H1 (cell line): ENCODE results near the gene COASY. TPM values are rescaled to one million over a fixed set of nuclear protein-coding genes. Genes with fewer than 3 reads are reported as not detected.

ENCODE experiments used
- CTCF ChIA-PET: fragments of 300-600 bp; sonication (Branson Sonifier 250); formaldehyde crosslinking; loops from one replicate; lab custom pipeline; 2021; ENCODE audit not compliant: partially characterized antibody; lab: Charles Lee
- POLR2A ChIA-PET: fragments of 300-600 bp; sonication (Branson Sonifier 250); formaldehyde crosslinking; loops from one replicate; lab custom pipeline; 2021; ENCODE audit warnings: inconsistent platforms; ENCODE audit not compliant: partially characterized antibody; lab: Charles Lee
- DNase-seq, 2 experiments: peaks; one replicate each; pipeline versions ENCODE4 v3.0.0 to v3.0.0-alpha.2; 2010 to 2022; ENCODE audit warnings: low spot score in 2 of 2, low read depth in 1 of 2, mixed read lengths in 1 of 2
- FAIRE-seq: peaks from 2 replicates; lab custom pipeline; 2011; peaks lifted over from hg19 to GRCh38; lab: Jason Lieb, UNC
- H2AFZ ChIP-seq: 2 replicates; pipeline ENCODE4 v1.8.1; 2012; ENCODE audit warnings: low read length, inconsistent platforms
- H2AK5ac ChIP-seq: 2 replicates; pipeline ENCODE4 v1.6.1; 2013; ENCODE audit warnings: low read depth, low read length
- H2BK120ac ChIP-seq: replicated peaks from 2 replicates; pipeline ENCODE3; 2013; ENCODE audit warnings: low read depth, low read length, inconsistent platforms
- H2BK12ac ChIP-seq: 2 replicates; pipeline ENCODE4 v1.6.1; 2013; ENCODE audit warnings: low read depth, low read length
- H2BK15ac ChIP-seq: 2 replicates; pipeline ENCODE4 v1.6.1; 2013; ENCODE audit warnings: low read length
- H2BK20ac ChIP-seq: 2 replicates; pipeline ENCODE4 v1.6.1; 2013; ENCODE audit warnings: low read length
- H2BK5ac ChIP-seq: 2 replicates; pipeline ENCODE4 v1.6.1; 2013; ENCODE audit warnings: low read depth, low read length
- H3K14ac ChIP-seq: 2 replicates; pipeline ENCODE4 v1.6.1; 2013; ENCODE audit warnings: inconsistent platforms; ENCODE audit not compliant: insufficient read length
- H3K18ac ChIP-seq: 2 replicates; pipeline ENCODE4 v1.6.1; 2013; ENCODE audit warnings: low read length; ENCODE audit errors: extremely low read depth
- H3K23ac ChIP-seq: 2 replicates; pipeline ENCODE4 v1.6.1; 2013; ENCODE audit warnings: inconsistent platforms; ENCODE audit not compliant: insufficient read length
- H3K23me2 ChIP-seq: 2 replicates; pipeline ENCODE4 v1.6.1; 2013; ENCODE audit warnings: low read depth, low read length
- H3K27ac ChIP-seq: 2 replicates; pipeline ENCODE4 v1.6.1; 2011; ENCODE audit warnings: low read depth, low read length, inconsistent platforms
- H3K27me3 ChIP-seq, 4 experiments: replicated peaks in 1 of 4; 1 replicate in 1 of 4; 2 replicates in 3 of 4; pipeline versions ENCODE4 v1.6.1 to v1.8.1; 2011 to 2013; ENCODE audit warnings: low read length in 3 of 4, mild to moderate bottlenecking in 3 of 4, inconsistent platforms in 2 of 4, mixed read lengths in 2 of 4, moderate library complexity in 1 of 4; ENCODE audit not compliant: control insufficient read depth in 3 of 4, insufficient read depth in 3 of 4; ENCODE audit errors: extremely low read depth in 1 of 4
- H3K36me3 ChIP-seq, 4 experiments: 2 replicates each; pipeline versions ENCODE4 v1.6.1 to v1.8.1; 2011 to 2013; ENCODE audit warnings: mild to moderate bottlenecking in 4 of 4, low read length in 3 of 4, moderate library complexity in 2 of 4, control low read depth in 1 of 4, inconsistent platforms in 1 of 4; ENCODE audit not compliant: insufficient read depth in 4 of 4, control insufficient read depth in 2 of 4
- H3K4ac ChIP-seq: replicated peaks from 2 replicates; pipeline ENCODE3; 2013; ENCODE audit warnings: low read length, low read depth, mixed read lengths, inconsistent platforms; ENCODE audit not compliant: insufficient read length
- H3K4me1 ChIP-seq, 4 experiments: replicated peaks in 1 of 4; 1 replicate in 1 of 4; 2 replicates in 3 of 4; pipeline versions ENCODE4 v1.6.1 to v1.8.1; 2011 to 2013; ENCODE audit warnings: low read length in 3 of 4, inconsistent platforms in 2 of 4, mixed read lengths in 1 of 4; ENCODE audit not compliant: insufficient read depth in 4 of 4, control insufficient read depth in 3 of 4
- H3K4me2 ChIP-seq, 2 experiments: 2 replicates each; pipeline versions ENCODE4 v1.6.1 to v1.8.1; 2011 to 2013; ENCODE audit warnings: low read depth in 2 of 2, low read length in 2 of 2, control low read depth in 1 of 2, inconsistent platforms in 1 of 2, mild to moderate bottlenecking in 1 of 2; ENCODE audit not compliant: insufficient read depth in 1 of 2
- H3K4me3 ChIP-seq, 4 experiments: fragments of 200-600, 300-600 bp in 1 of 4; sonication (generic), shearing (Covaris generic), sonication (Bioruptor Twin) in 1 of 4; 2 replicates each; pipeline versions ENCODE4 v1.5.1 to v1.8.1; 2011 to 2016; ENCODE audit warnings: low read length in 4 of 4, low read depth in 3 of 4, control low read depth in 2 of 4, inconsistent platforms in 2 of 4, mild to moderate bottlenecking in 2 of 4, mixed read lengths in 1 of 4, moderate library complexity in 1 of 4; ENCODE audit not compliant: insufficient read depth in 2 of 4; ENCODE audit errors: extremely low read depth in 1 of 4
- H3K56ac ChIP-seq: replicated peaks from 2 replicates; pipeline ENCODE3; 2013; ENCODE audit warnings: low read depth, mild to moderate bottlenecking, mixed read lengths, low read length, inconsistent platforms; ENCODE audit not compliant: insufficient read length
- H3K79me1 ChIP-seq: 2 replicates; pipeline ENCODE4 v1.6.1; 2013; ENCODE audit warnings: low read depth, low read length, control low read depth
- H3K79me2 ChIP-seq, 2 experiments: 2 replicates each; pipeline versions ENCODE4 v1.6.1 to v1.8.1; 2012 to 2013; ENCODE audit warnings: low read length in 2 of 2, mild to moderate bottlenecking in 2 of 2, inconsistent platforms in 1 of 2; ENCODE audit not compliant: insufficient read depth in 2 of 2, control insufficient read depth in 1 of 2
- H3K9ac ChIP-seq, 4 experiments: replicated peaks in 1 of 4; 1 replicate in 1 of 4; 2 replicates in 3 of 4; pipeline versions ENCODE4 v1.6.1 to v1.8.1; 2011 to 2013; ENCODE audit warnings: low read depth in 3 of 4, low read length in 3 of 4, control low read depth in 2 of 4, mild to moderate bottlenecking in 2 of 4, moderate library complexity in 2 of 4, inconsistent platforms in 1 of 4; ENCODE audit errors: extremely low read depth in 1 of 4
- H3K9me3 ChIP-seq, 2 experiments: 2 replicates each; pipeline versions ENCODE4 v1.6.1 to v1.8.1; 2012 to 2013; ENCODE audit warnings: mild to moderate bottlenecking in 2 of 2, moderate library complexity in 2 of 2, control low read depth in 1 of 2, inconsistent platforms in 1 of 2, low read depth in 1 of 2, low read length in 1 of 2, mixed read lengths in 1 of 2; ENCODE audit not compliant: insufficient read depth in 2 of 2
- H4K20me1 ChIP-seq, 2 experiments: replicated peaks in 1 of 2; 2 replicates each; pipeline versions ENCODE3 to v1.8.1; 2011 to 2013; ENCODE audit warnings: inconsistent platforms in 2 of 2, low read length in 2 of 2, mild to moderate bottlenecking in 1 of 2; ENCODE audit not compliant: insufficient read depth in 2 of 2, control insufficient read depth in 1 of 2
- H4K5ac ChIP-seq: 2 replicates; pipeline ENCODE4 v1.6.1; 2013; ENCODE audit warnings: low read length, low read depth, mixed read lengths, inconsistent platforms; ENCODE audit not compliant: insufficient read length
- H4K8ac ChIP-seq: 2 replicates; pipeline ENCODE4 v1.8.0; 2013; ENCODE audit warnings: mild to moderate bottlenecking, moderate library complexity, low read length, inconsistent platforms; ENCODE audit not compliant: insufficient read depth; ENCODE audit errors: extremely low read depth
- H4K91ac ChIP-seq: replicated peaks from 2 replicates; pipeline ENCODE3; 2013; ENCODE audit warnings: low read length, mixed read lengths, inconsistent platforms; ENCODE audit not compliant: insufficient read length
- ASH2L ChIP-seq: fragments of 200-600, 300-600 bp; sonication (generic); IDR thresholded peaks from one replicate; pipeline ENCODE4 v1.7.1; 2017; ENCODE audit warnings: low read length
- CBX8 ChIP-seq: fragments of 300-800, 300-1000 bp; sonication (generic); IDR thresholded peaks from 2 replicates; pipeline ENCODE4 v1.7.1; 2016; ENCODE audit warnings: low read depth, low read length, borderline replicate concordance
- CEBPB ChIP-seq: IDR thresholded peaks from 2 replicates; pipeline ENCODE4 v1.6.1; 2012; ENCODE audit warnings: low read depth, low read length
- GTF2F1 ChIP-seq: IDR thresholded peaks from 2 replicates; pipeline ENCODE4 v1.6.1; 2012; ENCODE audit warnings: low read depth, low read length, improper control_type of control experiment, borderline replicate concordance
- KDM1A ChIP-seq: fragments of 200-600, 300-600 bp; sonication (generic); IDR thresholded peaks from 2 replicates; pipeline ENCODE4 v1.7.1; 2016; ENCODE audit warnings: mild to moderate bottlenecking, low read length, borderline replicate concordance
- POLR2A ChIP-seq, 2 experiments: IDR thresholded peaks; 1 replicate in 1 of 2; 2 replicates in 1 of 2; pipeline ENCODE4 v1.6.1; 2011; ENCODE audit warnings: low read depth in 2 of 2, low read length in 2 of 2, mild to moderate bottlenecking in 2 of 2; ENCODE audit errors: control extremely low read depth in 1 of 2
- SAP30 ChIP-seq: fragments of 300-600 bp; sonication (generic); IDR thresholded peaks from 2 replicates; pipeline ENCODE4 v1.7.1; 2012; ENCODE audit warnings: low read length, moderate library complexity, mild to moderate bottlenecking, inconsistent platforms; ENCODE audit not compliant: insufficient read depth, insufficient replicate concordance
- SRF ChIP-seq: IDR thresholded peaks from 2 replicates; pipeline ENCODE4 v1.6.1; 2011; ENCODE audit warnings: mild to moderate bottlenecking, low read depth, low read length, moderate library complexity
- WGBS, 2 experiments: shearing (Covaris generic) in 1 of 2; methylation state at CpG; one replicate each; pipeline versions ENCODE4 v1.1.6 to v1.1.7; 2013 to 2015; ENCODE audit warnings: low lambda C conversion rate in 2 of 2, mixed read lengths in 2 of 2, inconsistent platforms in 1 of 2, low coverage in 1 of 2, missing lambda C conversion rate in 1 of 2; ENCODE audit not compliant: insufficient replicate concordance in 2 of 2, insufficient coverage in 1 of 2, insufficient read length in 1 of 2; ENCODE audit errors: extremely low coverage in 1 of 2, missing lambda C conversion rate in 1 of 2; 5-methylcytosine and 5-hydroxymethylcytosine counted together
- polyA plus RNA-seq, 7 experiments: library from polyadenylated mRNA; depleted of rRNA in 3 of 7; stranded (reverse) in 5 of 7; unstranded in 2 of 7; fragments of >200 nt in 5 of 7; fragments of 200-250 nt in 2 of 7; gene quantifications; 1 replicate in 5 of 7; 2 replicates in 1 of 7; 4 replicates in 1 of 7; pipeline versions ENCODE4 v1.2.1 to v1.2.3, GENCODE V29; 2011 to 2013; ENCODE audit warnings: missing spikeins in 2 of 7, mixed read lengths in 2 of 7
- total RNA-seq: library from RNA; stranded (reverse); fragmentation: NEBNext Ultra II Directional; extraction: Animal tissue kit (Norgen Biotek cat#: 25700); gene quantifications from 2 replicates; pipeline ENCODE4 v1.2.1, GENCODE V29; 2021

The COASY gene
- total and polyA plus RNA-seq, 2 of the 8 experiments (the other 6 are each of a cell fraction or from before 2014, with no cell fraction given), result 64.5 to 100 TPM

- no peak overlapping the region for H4K5ac ChIP-seq
- H3K4me1 ChIP-seq, result peaks cover 0 to 14% (median 7%) of the 10 kb centered on the region in 4 experiments; a peak in 6 of 7 replicates
- H4K8ac ChIP-seq, result no peak overlapping the region
- H3K18ac ChIP-seq, result no peak overlapping the region
- no peak for TF ChIP-seq ASH2L
- TF ChIP-seq KDM1A, result no peak
- TF ChIP-seq POLR2A (IDR thresholded peaks at IDR 0.05; ENCODE audit: control extremely low read depth in 1 of 2, low read depth in 2 of 2, low read length in 2 of 2), result no peak
- TF ChIP-seq GTF2F1, result no peak
- TF ChIP-seq SRF, result no peak
- TF ChIP-seq CBX8, result no peak
- no peak for TF ChIP-seq CEBPB
- no peak for TF ChIP-seq SAP30
- POLR2A ChIA-PET, result interaction anchor here (1.0 to 1.2 kb wide), 3 partner anchors 11 to 120 kb away, joined by 3 to 4 read pairs (median 4); no protein-coding TSS in a partner anchor
- H2BK20ac ChIP-seq, result no peak overlapping the region
- no peak overlapping the region for H2BK15ac ChIP-seq
- no peak overlapping the region for H3K56ac ChIP-seq
- no peak overlapping the region for H3K9ac ChIP-seq
- no peak for FAIRE-seq
- H3K14ac ChIP-seq, result no peak overlapping the region
- H4K91ac ChIP-seq, result no peak overlapping the region
- H3K23ac ChIP-seq, result no peak overlapping the region
- no peaks in the 10 kb centered on the region; a peak in 1 of 8 replicates for H3K36me3 ChIP-seq
- H2BK12ac ChIP-seq, result no peak overlapping the region
- no peak overlapping the region for H3K4ac ChIP-seq
- no peak overlapping the region for H3K4me2 ChIP-seq
- H3K27ac ChIP-seq, result no peak overlapping the region
- no peak overlapping the region for H2BK120ac ChIP-seq
- CTCF ChIA-PET, result interaction anchor here (0.7 to 1.2 kb wide), 3 partner anchors 8 to 486 kb away, joined by 3 to 5 read pairs (median 3); no protein-coding TSS in a partner anchor
- peaks cover 0 to 1% of the 10 kb centered on the region in 2 experiments for H4K20me1 ChIP-seq
- no peak for DNase-seq
- peaks cover 10% of the 10 kb centered on the region for H3K23me2 ChIP-seq
- no peak overlapping the region for H3K4me3 ChIP-seq
- H3K79me1 ChIP-seq, result peaks cover 14% of the 10 kb centered on the region
- no peaks in the 10 kb centered on the region for H3K9me3 ChIP-seq
- no peak overlapping the region for H2AFZ ChIP-seq
- WGBS, 2 experiments, result 97% methylated on average over 6 of the region's 6 CpGs; no CpG with 5 or more reads in 1 of the 2 experiments
- no peak overlapping the region for H2BK5ac ChIP-seq
- H2AK5ac ChIP-seq, result no peak overlapping the region
- no peaks in the 10 kb centered on the region; a peak in 1 of 7 replicates for H3K27me3 ChIP-seq
- H3K79me2 ChIP-seq, result peaks cover 9 to 17% of the 10 kb centered on the region in 2 experiments; a peak in 3 of 4 replicates
Measured at GRCh38 chr17:42559075-42559474, 2.9 kb upstream of the COASY start.
